HUES48 (cell line): ENCODE results near the gene PWWP3B.
A peak's percentile ranks its signal among the peaks of the same experiment; 100 is the strongest.

Experiments
- H3K27ac ChIP-seq: one replicate; pipeline ENCODE4 v1.7.0; 2013; ENCODE audit warnings: low read depth, low read length, inconsistent platforms
- H3K27me3 ChIP-seq: 2 replicates; pipeline ENCODE4 v1.6.1; 2013; ENCODE audit warnings: mild to moderate bottlenecking, low read length; ENCODE audit not compliant: control insufficient read depth, insufficient read depth
- H3K36me3 ChIP-seq: 2 replicates; pipeline ENCODE4 v1.6.1; 2013; ENCODE audit warnings: low read length; ENCODE audit not compliant: control insufficient read depth, insufficient read depth
- H3K4me1 ChIP-seq: 2 replicates; pipeline ENCODE4 v1.6.1; 2013; ENCODE audit warnings: mild to moderate bottlenecking, low read length; ENCODE audit not compliant: control insufficient read depth, insufficient read depth
- H3K4me3 ChIP-seq: 2 replicates; pipeline ENCODE4 v1.5.1; 2013; ENCODE audit warnings: mild to moderate bottlenecking, low read depth, low read length
- H3K9ac ChIP-seq: 2 replicates; pipeline ENCODE4 v1.6.1; 2013; ENCODE audit warnings: mild to moderate bottlenecking, low read depth, low read length, moderate library complexity
- H3K9me3 ChIP-seq: 2 replicates; pipeline ENCODE4 v1.6.1; 2013; ENCODE audit warnings: low read length; ENCODE audit not compliant: control insufficient read depth, insufficient read depth

PWWP3B gene

GRCh38 chrX:106168107-106168506, at the start of gene PWWP3B:
PWWP3B (plus strand) TSS chrX:106168305; CDS start chrX:106205433, 37,128 bp downstream.
- Histone ChIP-seq H3K36me3 (no peaks in the 10 kb centered on the region), H3K4me3 (peak within 1 kb of the TSS; percentile 43), H3K27ac (no peak within 1 kb of the TSS), H3K27me3 (peaks cover 19% of the 10 kb centered on the region), H3K9me3 (no peaks in the 10 kb centered on the region), H3K4me1 (peaks cover 6% of the 10 kb centered on the region; the same call in 1 of the 2 replicates), H3K9ac (no peak within 1 kb of the TSS)

GRCh38 chrX:106139048-106139447, 29.1 kb upstream of the PWWP3B start:
- H3K4me3 ChIP-seq = no peak overlapping the region
- H3K27me3 ChIP-seq = no peaks in the 10 kb centered on the region
- peaks cover 6% of the 10 kb centered on the region for H3K9me3 ChIP-seq
- no peaks in the 10 kb centered on the region for H3K36me3 ChIP-seq
- H3K4me1 ChIP-seq = no peaks in the 10 kb centered on the region; the same call in 1 of the 2 replicates
- H3K27ac ChIP-seq = no peak overlapping the region
- no peak overlapping the region for H3K9ac ChIP-seq

GRCh38 chrX:106144755-106145639, 23.1 kb upstream of the PWWP3B start:
- no peaks in the 10 kb centered on the region; the same call in 1 of the 2 replicates for H3K9me3 ChIP-seq
- H3K27ac ChIP-seq = no peak overlapping the region
- no peaks in the 10 kb centered on the region; the same call in 1 of the 2 replicates for H3K27me3 ChIP-seq
- no peak overlapping the region for H3K9ac ChIP-seq
- H3K4me1 ChIP-seq = no peaks in the 10 kb centered on the region
- H3K4me3 ChIP-seq = no peak overlapping the region
- H3K36me3 ChIP-seq = no peaks in the 10 kb centered on the region

- Histone ChIP-seq H3K27ac (no peak overlapping the region), H3K27me3 (no peaks in the 10 kb centered on the region; the same call in 1 of the 2 replicates), H3K4me1 (no peaks in the 10 kb centered on the region), H3K4me3 (no peak overlapping the region), H3K9ac (no peak overlapping the region), H3K36me3 (no peaks in the 10 kb centered on the region), H3K9me3 (no peaks in the 10 kb centered on the region; the same call in 1 of the 2 replicates)
These were observed 17.4 kb upstream of the PWWP3B start for GRCh38 chrX:106150701-106151100.

- Histone ChIP-seq H3K27me3 (no peaks in the 10 kb centered on the region), H3K9ac (no peak overlapping the region), H3K9me3 (no peaks in the 10 kb centered on the region), H3K4me3 (no peak overlapping the region), H3K4me1 (no peaks in the 10 kb centered on the region), H3K36me3 (no peaks in the 10 kb centered on the region), H3K27ac (no peak overlapping the region)
These were observed 8.2 kb upstream of the PWWP3B start for GRCh38 chrX:106159861-106160282.

GRCh38 chrX:106170318-106170717, 2.2 kb downstream of the PWWP3B start:
- no peak overlapping the region for H3K9ac ChIP-seq
- peaks cover 6% of the 10 kb centered on the region; the same call in 1 of the 2 replicates for H3K4me1 ChIP-seq
- H3K4me3 ChIP-seq = no peak overlapping the region
- H3K36me3 ChIP-seq = no peaks in the 10 kb centered on the region
- no peaks in the 10 kb centered on the region for H3K9me3 ChIP-seq
- H3K27ac ChIP-seq = no peak overlapping the region
- peaks cover 19% of the 10 kb centered on the region for H3K27me3 ChIP-seq

- Histone ChIP-seq H3K27me3 (peaks cover 19% of the 10 kb centered on the region), H3K36me3 (no peaks in the 10 kb centered on the region), H3K9me3 (no peaks in the 10 kb centered on the region), H3K4me3 (no peak overlapping the region), H3K9ac (no peak overlapping the region), H3K27ac (no peak overlapping the region), H3K4me1 (peaks cover 6% of the 10 kb centered on the region; the same call in 1 of the 2 replicates)
These were observed 3.3 kb downstream of the PWWP3B start for GRCh38 chrX:106171293-106171820.

- no peaks in the 10 kb centered on the region for H3K27me3 ChIP-seq
- no peak overlapping the region for H3K27ac ChIP-seq
- H3K4me1 ChIP-seq = peaks cover 8% of the 10 kb centered on the region
- H3K36me3 ChIP-seq = no peaks in the 10 kb centered on the region
- H3K9ac ChIP-seq = no peak overlapping the region
- H3K4me3 ChIP-seq = peak overlapping the region; percentile 51
- H3K9me3 ChIP-seq = no peaks in the 10 kb centered on the region
These were observed 9.2 kb downstream of the PWWP3B start for GRCh38 chrX:106177106-106177981.

GRCh38 chrX:106177982-106178321, 9.8 kb downstream of the PWWP3B start:
- Histone ChIP-seq H3K9ac (no peak overlapping the region), H3K9me3 (no peaks in the 10 kb centered on the region), H3K27ac (no peak overlapping the region), H3K27me3 (no peaks in the 10 kb centered on the region), H3K36me3 (no peaks in the 10 kb centered on the region), H3K4me3 (no peak overlapping the region), H3K4me1 (peaks cover 8% of the 10 kb centered on the region)

GRCh38 chrX:106178826-106179225, 10.7 kb downstream of the PWWP3B start:
- H3K36me3 ChIP-seq = no peaks in the 10 kb centered on the region
- no peaks in the 10 kb centered on the region for H3K27me3 ChIP-seq
- H3K9ac ChIP-seq = no peak overlapping the region
- H3K4me3 ChIP-seq = no peak overlapping the region
- H3K27ac ChIP-seq = no peak overlapping the region
- peaks cover 8% of the 10 kb centered on the region for H3K4me1 ChIP-seq
- H3K9me3 ChIP-seq = no peaks in the 10 kb centered on the region
